GM21529 (cell line): ENCODE results near the gene RCN2.
"Not testable (repeated sequence)": the region's sequence is repeated elsewhere in the genome, so short reads cannot be mapped to it uniquely, and the experiment has no call there.

Source experiments
- ATAC-seq: cut with Tn5 transposase; IDR thresholded peaks from one replicate; pipeline ENCODE4 v1.9.1; 2021; ENCODE audit not compliant: unreplicated experiment

Gene RCN2, protein sequence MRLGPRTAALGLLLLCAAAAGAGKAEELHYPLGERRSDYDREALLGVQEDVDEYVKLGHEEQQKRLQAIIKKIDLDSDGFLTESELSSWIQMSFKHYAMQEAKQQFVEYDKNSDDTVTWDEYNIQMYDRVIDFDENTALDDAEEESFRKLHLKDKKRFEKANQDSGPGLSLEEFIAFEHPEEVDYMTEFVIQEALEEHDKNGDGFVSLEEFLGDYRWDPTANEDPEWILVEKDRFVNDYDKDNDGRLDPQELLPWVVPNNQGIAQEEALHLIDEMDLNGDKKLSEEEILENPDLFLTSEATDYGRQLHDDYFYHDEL

DNA sequence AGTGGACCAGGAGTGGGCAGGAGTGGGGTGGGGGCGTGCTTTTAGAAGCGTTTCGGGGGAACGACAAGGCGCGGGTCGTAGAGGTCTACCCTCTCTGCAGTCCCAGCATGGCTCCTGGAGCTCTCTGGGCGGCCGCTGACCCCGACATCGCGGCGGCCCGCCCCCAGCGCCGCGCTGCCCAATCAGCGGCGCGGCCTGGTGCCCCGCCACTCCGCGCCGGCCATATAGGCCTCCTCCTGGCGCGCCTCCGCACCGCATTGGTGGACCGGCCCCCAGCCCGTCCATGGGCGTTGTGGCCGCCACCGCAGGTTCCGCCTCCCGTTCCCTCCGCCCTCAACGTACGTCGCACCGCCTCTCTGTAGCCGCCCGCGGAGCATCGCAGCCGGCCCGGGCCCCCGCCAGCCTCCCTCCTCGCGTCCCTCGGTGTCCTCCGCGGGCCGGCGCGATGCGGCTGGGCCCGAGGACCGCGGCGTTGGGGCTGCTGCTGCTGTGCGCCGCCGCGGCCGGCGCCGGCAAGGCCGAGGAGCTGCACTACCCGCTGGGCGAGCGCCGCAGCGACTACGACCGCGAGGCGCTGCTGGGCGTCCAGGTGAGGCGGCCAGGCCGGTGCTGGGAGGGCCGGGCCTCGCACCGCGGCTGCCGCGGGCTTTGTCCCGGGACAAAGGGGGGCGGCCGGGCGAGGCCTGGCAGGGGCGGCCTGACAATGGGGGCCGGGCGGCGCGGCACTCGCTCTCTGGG lies at the start of gene RCN2:
TSS of gene RCN2 (plus strand) at position 353 of the 738 bp plus-strand sequence. CDS start at position 446, 93 bp downstream.
- peak; percentile 97 for ATAC-seq

DNA sequence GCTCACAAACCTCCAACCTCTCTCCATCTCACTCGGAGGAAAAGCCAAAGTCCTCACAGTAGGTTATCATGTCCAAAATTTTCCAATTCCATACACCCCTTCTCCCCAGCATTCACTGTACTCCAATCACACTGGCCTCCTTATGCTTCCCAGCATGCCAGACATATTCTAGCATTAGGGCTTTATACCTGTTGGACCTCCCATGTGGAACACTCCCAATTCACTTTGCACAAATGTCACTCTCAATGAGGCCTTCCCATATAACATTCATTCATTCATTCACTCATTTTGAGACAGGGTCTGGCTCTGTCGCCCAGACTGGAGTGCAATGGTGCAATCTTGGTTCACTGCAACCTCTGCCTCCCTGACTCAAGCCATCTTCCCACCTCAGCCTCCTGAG lies 46.3 kb upstream of the RCN2 start:
- no peak for ATAC-seq

GRCh38 chr15:76887280-76888141 lies 44.0 kb upstream of the RCN2 start:
- ATAC-seq, result not testable (repeated sequence)

DNA sequence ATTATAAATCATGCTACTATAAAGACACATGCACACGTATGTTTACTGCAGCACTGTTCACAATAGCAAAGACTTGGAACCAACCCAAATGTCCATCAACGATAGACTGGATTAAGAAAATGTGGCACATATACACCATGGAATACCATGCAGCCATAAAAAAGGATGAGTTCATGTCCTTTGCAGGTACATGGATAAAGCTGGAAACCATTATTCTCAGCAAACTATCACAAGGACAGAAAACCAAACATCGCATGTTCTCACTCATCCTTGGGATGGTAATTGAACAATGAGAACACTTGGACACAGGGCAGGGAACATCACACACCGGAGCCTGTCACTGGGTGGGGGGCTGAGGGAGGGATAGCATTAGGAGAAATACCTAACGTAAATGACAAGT lies 38.7 kb upstream of the RCN2 start:
- not testable (repeated sequence) for ATAC-seq

DNA sequence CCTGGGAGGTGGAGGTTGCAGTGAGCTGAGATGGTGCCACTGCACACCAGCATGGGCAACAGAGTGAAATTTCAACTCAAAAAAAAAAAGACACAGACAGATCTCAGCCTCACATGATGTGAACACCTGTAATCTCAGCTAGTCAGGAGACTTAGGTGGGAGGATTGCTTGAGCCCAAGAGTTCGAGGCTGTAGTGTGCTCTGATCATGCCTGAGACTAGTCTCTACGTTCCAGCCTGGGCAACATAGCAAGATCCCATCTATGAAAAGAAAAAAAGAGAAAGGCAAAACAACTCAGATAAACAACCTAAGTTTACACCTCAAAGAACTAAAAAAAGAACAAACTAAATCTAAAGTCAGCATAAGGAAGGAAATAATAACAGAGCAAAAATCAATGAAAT lies 37.4 kb upstream of the RCN2 start:
- no peak for ATAC-seq

- ATAC-seq, result no peak
These were observed 33.4 kb upstream of the RCN2 start for GRCh38 chr15:76898102-76898501.

GRCh38 chr15:76899176-76899930 lies 32.2 kb upstream of the RCN2 start:
- ATAC-seq, result not testable (repeated sequence)

GRCh38 chr15:76899931-76900310 lies 31.6 kb upstream of the RCN2 start:
- not testable (repeated sequence) for ATAC-seq

DNA sequence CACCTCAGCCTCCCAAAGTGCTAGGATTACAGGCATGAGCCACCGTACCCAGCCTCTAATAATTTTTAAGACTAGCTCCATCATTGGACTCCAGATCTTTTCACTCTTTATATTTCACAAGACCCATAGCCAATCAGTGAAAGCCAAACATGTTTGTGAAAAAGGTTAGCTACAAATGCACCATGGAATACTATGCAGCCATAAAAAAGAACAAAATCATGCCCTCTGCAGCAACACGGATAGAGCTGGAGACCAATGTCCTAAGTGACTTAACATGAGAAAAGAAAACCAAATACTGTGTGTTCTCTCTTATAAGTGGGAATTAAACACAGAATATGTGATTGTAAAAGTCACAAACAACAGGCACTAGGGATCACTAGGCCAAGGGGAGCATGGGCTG lies 29.6 kb upstream of the RCN2 start:
- ATAC-seq, result no peak

- no peak for ATAC-seq
These were observed 28.3 kb upstream of the RCN2 start for GRCh38 chr15:76903251-76903681.

DNA sequence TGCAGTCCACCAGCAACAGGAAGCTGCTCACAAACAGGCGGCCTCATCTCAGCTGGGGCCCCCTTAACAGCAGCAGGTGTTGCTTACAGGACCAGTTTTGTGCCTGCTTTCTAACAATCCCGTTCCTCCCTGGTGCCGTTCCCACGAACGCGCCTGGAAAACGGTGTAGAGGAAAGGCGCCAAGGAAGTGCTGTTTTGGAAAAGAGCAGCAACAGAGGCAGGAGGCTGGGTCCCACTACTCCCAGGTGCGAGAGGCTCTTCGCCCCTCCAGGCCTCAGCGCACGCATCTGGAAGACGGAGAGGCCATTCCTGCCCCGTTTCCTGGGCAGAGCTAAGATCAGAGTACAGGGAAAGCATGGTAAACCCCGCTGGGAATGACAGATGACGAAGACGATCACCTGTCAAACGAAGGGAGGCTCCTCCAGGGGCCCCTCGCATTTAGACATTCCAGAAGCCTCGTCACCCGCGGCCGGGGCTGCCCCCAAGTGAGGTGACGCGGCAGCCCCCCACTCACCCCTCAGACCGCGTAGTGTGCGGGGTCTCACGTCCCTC lies 27.0 kb upstream of the RCN2 start:
- ATAC-seq, result peak; percentile 19

- peak; percentile 88 for ATAC-seq
These were observed 26.3 kb upstream of the RCN2 start, which contains the start of gene SCAPER for GRCh38 chr15:76905013-76905839. Gene SCAPER, minus strand, starts transcription at chr15:76905340. Its CDS starts 21,523 bp downstream, at chr15:76883817.

DNA sequence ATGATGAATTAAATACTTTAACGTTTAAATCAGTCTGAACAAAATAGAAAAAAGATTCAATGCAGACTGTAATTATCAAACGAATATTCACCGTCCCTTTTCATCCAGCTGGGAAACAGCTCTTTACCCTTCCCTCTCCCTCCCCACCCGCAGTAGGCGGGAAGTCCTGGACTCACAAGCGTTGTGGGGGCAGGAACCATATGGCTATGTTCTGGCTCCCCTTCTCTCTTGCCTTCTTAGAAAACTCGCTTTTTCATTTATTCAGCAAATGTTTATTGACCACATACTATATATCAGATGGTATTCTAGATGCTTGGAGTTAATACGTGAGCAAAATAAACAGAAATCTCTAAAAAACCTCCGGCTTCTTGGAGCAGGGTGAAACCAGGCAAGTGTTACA lies 25.7 kb upstream of the RCN2 start:
- no peak for ATAC-seq

DNA sequence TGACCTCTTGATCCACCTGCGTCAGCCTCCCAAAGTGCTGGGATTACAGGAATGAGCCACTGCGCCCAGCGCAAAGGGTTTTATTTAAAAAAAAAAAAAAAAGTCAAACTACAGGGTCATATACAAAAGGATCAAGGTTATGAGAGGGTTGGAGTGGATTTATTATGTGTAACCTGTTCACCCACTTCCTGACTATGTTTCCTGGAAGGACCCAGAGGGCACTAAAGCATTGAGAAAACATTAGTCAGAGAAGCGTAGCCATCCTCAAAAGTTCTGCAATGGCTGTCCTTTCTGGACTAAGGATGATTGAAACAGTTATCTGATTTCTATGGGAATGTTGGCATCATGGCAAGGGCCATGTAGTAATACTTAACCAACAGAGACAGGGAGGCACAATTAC lies 19.1 kb upstream of the RCN2 start:
- no peak for ATAC-seq

- ATAC-seq, result no peak
These were observed 17.8 kb upstream of the RCN2 start for GRCh38 chr15:76913737-76914136.

DNA sequence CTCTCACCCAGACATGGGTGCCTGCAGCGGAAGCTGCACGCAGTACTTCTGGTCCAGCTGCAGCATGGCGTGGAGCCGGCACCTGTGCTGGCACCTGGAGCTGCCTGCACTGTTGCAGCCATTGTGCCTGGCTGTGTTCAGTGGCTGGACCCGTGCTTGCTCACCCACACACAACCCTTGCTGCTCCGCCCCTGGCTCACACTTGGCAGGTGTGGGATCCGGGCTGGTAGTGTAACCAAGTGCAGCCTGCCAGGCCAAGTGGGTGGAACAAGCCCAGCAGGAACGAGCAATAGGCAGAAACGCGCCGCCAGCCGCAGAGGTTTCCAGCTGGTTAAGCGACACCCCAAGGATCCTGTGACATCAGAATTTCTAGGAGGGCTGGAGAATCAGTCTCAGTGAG lies 15.2 kb upstream of the RCN2 start:
- no peak for ATAC-seq

DNA sequence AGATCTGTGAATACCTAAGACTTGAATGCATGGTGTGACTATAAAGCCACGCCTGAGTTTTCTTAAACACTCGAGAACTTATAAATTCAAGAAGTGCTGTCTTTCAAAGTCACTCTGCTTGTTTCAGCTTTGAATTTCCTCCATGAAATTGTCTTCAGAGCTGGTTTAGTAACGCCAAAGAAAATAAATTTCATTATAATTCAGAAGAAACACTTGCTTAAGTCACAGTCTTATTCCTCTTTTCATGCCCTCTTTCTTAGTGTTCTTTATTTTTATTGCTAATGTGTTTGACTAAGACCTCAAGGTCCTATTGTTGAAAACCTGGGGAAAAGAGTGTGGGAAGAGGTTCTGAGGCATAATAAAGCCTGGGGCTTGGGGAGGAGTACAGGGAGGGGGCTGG lies 3.3 kb upstream of the RCN2 start:
- no peak for ATAC-seq

DNA sequence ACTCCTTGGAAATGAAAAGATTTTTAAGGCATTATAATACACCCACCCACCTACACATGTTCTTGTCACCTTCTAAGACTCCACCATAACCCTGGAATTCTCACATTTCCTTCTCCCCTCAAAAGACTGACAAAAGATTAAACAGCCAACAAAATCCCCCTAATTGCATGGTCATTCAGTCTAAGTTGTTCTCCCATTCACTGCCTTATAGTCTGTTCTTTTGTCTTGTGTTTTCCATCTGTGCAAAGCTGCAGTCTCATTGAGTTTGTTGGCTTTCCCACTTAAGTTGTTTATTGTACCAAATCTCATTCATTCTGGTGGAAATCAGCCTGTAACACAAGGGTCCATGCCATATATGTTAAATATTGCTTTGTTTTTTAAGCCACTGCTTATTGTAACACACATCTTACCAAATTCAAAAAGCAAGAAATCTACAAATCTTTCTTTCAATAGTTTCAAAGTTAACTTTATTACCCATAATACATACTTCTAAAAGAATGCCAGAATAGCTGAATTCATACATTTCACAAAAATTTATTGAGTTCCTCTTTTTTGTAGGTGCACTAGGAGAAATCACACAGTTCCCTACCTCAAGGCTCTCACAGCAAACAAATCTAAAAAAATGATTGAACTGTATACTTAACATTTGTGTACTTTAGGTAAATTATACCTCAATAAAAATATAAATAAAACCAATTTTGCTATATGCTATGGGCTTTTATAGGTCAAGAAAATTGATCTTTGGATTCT lies 2.4 kb upstream of the RCN2 start:
- ATAC-seq, result no peak
